Dermis blood vessel endothelial cell (primary cell): ENCODE measurements around the gene CACNA1B. TPM values are rescaled to one million over a fixed set of nuclear protein-coding genes. Genes with fewer than 3 reads are reported as not detected.

Source experiments
- DNase-seq: peaks from one replicate; pipeline ENCODE4 v3.0.0; 2010
- total RNA-seq: library from RNA; depleted of rRNA; stranded (reverse); fragments of >200 nt; gene quantifications from 2 replicates; pipeline ENCODE4 v1.2.3, GENCODE V29; 2014

Gene CACNA1B
- total RNA-seq, 1 donor from 2014 or later: 0.17 TPM

- no peak for DNase-seq
These were observed 165.5 kb downstream of the CACNA1B start for GRCh38 chr9:138043061-138043410.

GRCh38 chr9:138043411-138044345, 166.1 kb downstream of the CACNA1B start:
- no peak for DNase-seq

GRCh38 chr9:138044485-138045383, 167.2 kb downstream of the CACNA1B start:
- no peak for DNase-seq

- DNase-seq: no peak
These were observed 168.2 kb downstream of the CACNA1B start for GRCh38 chr9:138045541-138046490.

- DNase-seq: no peak
These were observed 169.2 kb downstream of the CACNA1B start for GRCh38 chr9:138046641-138047301.

- no peak for DNase-seq
These were observed 170.0 kb downstream of the CACNA1B start for GRCh38 chr9:138047469-138048040.

- no peak for DNase-seq
These were observed 170.6 kb downstream of the CACNA1B start for GRCh38 chr9:138048184-138048583.

- DNase-seq: no peak
These were observed 171.7 kb downstream of the CACNA1B start for GRCh38 chr9:138049085-138049778.

- no peak for DNase-seq
These were observed 172.3 kb downstream of the CACNA1B start for GRCh38 chr9:138049779-138050471.

- DNase-seq: no peak
These were observed 173.1 kb downstream of the CACNA1B start for GRCh38 chr9:138050472-138051330.

GRCh38 chr9:138051586-138052321, 174.2 kb downstream of the CACNA1B start:
- DNase-seq: no peak

GRCh38 chr9:138052322-138052615, 174.7 kb downstream of the CACNA1B start:
- DNase-seq: no peak

GRCh38 chr9:138052635-138053320, 175.2 kb downstream of the CACNA1B start:
- no peak for DNase-seq

- DNase-seq: no peak
These were observed 175.8 kb downstream of the CACNA1B start for GRCh38 chr9:138053321-138053868.

- DNase-seq: no peak
These were observed 176.6 kb downstream of the CACNA1B start for GRCh38 chr9:138053996-138054752.

- no peak for DNase-seq
These were observed 180.1 kb downstream of the CACNA1B start for GRCh38 chr9:138057726-138058125.

- DNase-seq: no peak
These were observed 180.6 kb downstream of the CACNA1B start for GRCh38 chr9:138058181-138058580.
